ENCODE measurements around the gene BPIFB3.

DNA sequence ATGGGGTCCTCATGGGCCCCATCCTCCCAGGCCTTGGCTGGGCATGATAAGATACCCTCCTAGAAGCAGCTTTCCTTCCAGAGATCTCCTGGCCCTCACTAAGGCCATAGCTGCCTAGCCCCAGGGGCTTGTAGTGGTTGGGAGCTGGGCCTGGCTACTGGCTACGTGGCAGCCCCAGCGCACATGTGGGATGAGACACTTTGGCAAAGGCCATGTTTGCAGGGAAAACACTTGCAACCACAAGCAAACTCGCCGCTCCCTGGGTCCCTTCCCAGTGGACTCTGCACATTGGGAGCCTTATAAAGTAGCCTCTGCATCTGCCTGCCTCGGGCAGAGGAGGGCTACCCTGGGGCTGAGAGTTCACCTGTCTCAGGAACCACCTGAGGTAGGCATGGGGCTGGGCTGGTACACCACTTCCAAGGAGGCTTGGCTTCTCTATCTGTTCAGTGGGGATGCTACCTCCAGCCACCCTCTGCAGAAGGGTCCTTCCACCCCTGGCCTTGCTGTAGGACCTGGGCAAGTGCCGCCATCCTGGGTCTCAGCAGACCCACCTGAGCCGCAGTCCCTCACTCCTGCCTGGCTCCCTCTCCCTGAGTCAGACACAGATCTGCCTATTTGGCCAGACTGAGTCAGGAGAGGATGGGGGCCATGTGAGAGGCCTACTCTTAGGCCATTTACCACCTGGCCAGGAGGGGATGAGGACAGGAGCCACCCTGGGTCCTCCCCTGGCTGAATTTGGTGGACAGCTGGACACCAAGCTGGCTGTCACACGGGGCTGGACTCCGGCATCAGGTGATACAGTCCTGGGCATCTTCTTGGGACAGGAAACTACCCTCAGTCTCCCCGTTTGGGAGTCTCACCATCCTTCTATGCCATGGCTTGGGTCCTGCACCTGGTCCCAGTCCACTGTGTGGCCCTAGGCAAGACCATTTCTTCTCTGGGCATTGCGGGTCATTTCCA is 46.0 kb upstream of the BPIFB3 start, which contains the start of gene BPIFB2:
- TF ChIP-seq, protein P1, sequence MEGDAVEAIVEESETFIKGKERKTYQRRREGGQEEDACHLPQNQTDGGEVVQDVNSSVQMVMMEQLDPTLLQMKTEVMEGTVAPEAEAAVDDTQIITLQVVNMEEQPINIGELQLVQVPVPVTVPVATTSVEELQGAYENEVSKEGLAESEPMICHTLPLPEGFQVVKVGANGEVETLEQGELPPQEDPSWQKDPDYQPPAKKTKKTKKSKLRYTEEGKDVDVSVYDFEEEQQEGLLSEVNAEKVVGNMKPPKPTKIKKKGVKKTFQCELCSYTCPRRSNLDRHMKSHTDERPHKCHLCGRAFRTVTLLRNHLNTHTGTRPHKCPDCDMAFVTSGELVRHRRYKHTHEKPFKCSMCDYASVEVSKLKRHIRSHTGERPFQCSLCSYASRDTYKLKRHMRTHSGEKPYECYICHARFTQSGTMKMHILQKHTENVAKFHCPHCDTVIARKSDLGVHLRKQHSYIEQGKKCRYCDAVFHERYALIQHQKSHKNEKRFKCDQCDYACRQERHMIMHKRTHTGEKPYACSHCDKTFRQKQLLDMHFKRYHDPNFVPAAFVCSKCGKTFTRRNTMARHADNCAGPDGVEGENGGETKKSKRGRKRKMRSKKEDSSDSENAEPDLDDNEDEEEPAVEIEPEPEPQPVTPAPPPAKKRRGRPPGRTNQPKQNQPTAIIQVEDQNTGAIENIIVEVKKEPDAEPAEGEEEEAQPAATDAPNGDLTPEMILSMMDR (conservative IDR thresholded peaks at IDR 0.05; ENCODE audit: low read depth in 2 of 2), result no peak
- TF ChIP-seq POLR2AphosphoS5 (IDR thresholded peaks at IDR 0.05; ENCODE audit: low read depth), result no peak
- no peak for TF ChIP-seq EZH2 (IDR thresholded peaks at IDR 0.05; ENCODE audit: low read depth, unreplicated experiment)
- no peak for TF ChIP-seq EZH2phosphoT487 (IDR thresholded peaks at IDR 0.05; ENCODE audit: unreplicated experiment)
- no peak for TF ChIP-seq CREB1 (CRISPR knock-in tag; IDR thresholded peaks at IDR 0.05; ENCODE audit: low read depth)
- no peak for TF ChIP-seq NANOG (IDR thresholded peaks at IDR 0.05; ENCODE audit: borderline replicate concordance)

Data from GM23338 (cell line).